IPS-15b (cell line): Measurements from ENCODE around the gene CCNY.
"Not testable (repeated sequence)": the region's sequence is repeated elsewhere in the genome, so short reads cannot be mapped to it uniquely, and the experiment has no call there.

Source experiments
- H3K27me3 ChIP-seq: one replicate; pipeline ENCODE4 v1.6.1; 2013; ENCODE audit warnings: low read length; ENCODE audit not compliant: control insufficient read depth, insufficient read depth
- H3K36me3 ChIP-seq: one replicate; pipeline ENCODE4 v1.6.1; 2013; ENCODE audit warnings: low read length; ENCODE audit not compliant: control insufficient read depth, insufficient read depth
- H3K4me1 ChIP-seq: one replicate; pipeline ENCODE4 v1.6.1; 2013; ENCODE audit warnings: mild to moderate bottlenecking, low read length; ENCODE audit not compliant: control insufficient read depth, insufficient read depth
- H3K4me3 ChIP-seq: one replicate; pipeline ENCODE4 v1.5.1; 2013; ENCODE audit warnings: low read depth, low read length
- H3K9ac ChIP-seq: one replicate; pipeline ENCODE4 v1.6.1; 2013; ENCODE audit warnings: low read depth, mild to moderate bottlenecking, low read length
- H3K9me3 ChIP-seq: one replicate; pipeline ENCODE4 v1.6.1; 2013; ENCODE audit warnings: mild to moderate bottlenecking, low read length; ENCODE audit not compliant: control insufficient read depth, insufficient read depth

Gene CCNY

DNA sequence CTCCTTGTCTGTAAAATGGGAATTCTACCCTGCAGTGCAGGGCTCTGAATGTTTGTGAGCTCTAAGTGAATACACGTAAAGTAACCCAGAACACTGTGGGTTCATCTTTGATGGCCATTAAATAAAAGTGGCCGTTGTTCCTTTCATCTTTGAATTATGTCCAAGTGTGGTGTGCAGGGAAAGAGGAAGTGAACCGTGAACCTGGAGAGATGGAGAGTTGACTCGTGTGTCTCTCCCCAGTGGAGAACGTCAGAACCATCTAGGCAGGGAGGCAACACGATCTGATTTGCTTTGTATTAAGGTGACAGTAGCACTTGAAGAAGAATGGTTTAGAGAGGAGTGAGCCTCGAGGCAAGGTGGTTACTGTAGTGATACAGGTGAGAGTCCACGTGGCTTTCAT is 175.3 kb downstream of the CCNY start:
- Histone ChIP-seq H3K4me3 (no peak overlapping the region), H3K27me3 (no peaks in the 10 kb centered on the region), H3K9ac (no peak overlapping the region), H3K4me1 (no peaks in the 10 kb centered on the region), H3K9me3 (no peaks in the 10 kb centered on the region), H3K36me3 (no peaks in the 10 kb centered on the region)

GRCh38 chr10:35516102-35516670 is 179.9 kb downstream of the CCNY start:
- Histone ChIP-seq H3K36me3 (no peaks in the 10 kb centered on the region), H3K4me1 (peaks cover 5% of the 10 kb centered on the region), H3K9me3 (no peaks in the 10 kb centered on the region), H3K27me3 (no peaks in the 10 kb centered on the region), H3K9ac (no peak overlapping the region), H3K4me3 (no peak overlapping the region)

- H3K9me3 ChIP-seq: no peaks in the 10 kb centered on the region
- no peaks in the 10 kb centered on the region for H3K36me3 ChIP-seq
- H3K9ac ChIP-seq: no peak overlapping the region
- no peaks in the 10 kb centered on the region for H3K27me3 ChIP-seq
- H3K4me1 ChIP-seq: peaks cover 5% of the 10 kb centered on the region
- H3K4me3 ChIP-seq: no peak overlapping the region
These were observed 181.3 kb downstream of the CCNY start for GRCh38 chr10:35517431-35518181.

- H3K4me3 ChIP-seq, H3K4me1 ChIP-seq, H3K27me3 ChIP-seq, H3K36me3 ChIP-seq, H3K9me3 ChIP-seq, H3K9ac ChIP-seq: not testable (repeated sequence)
These were observed 181.9 kb downstream of the CCNY start for GRCh38 chr10:35518187-35518586.

DNA sequence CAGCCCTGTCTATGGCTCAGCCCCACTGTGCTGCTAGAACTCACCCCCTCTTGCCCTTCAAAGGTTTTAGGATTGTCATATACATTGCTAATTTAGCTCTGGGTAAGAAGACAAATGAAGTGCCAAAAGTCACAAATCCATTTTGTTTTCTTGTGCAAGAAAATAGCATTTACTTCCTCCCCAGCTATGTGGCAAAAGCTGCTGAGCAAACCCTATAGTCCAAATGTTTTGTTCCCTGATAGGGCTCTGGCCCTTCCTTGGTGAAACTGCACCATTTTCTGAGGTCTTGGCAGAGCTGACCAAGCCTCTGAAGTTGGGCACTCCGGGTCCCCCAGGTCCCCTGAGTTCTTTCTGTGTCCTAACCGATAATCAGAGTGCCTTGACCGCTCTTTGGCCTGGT is 184.7 kb downstream of the CCNY start:
- no peaks in the 10 kb centered on the region for H3K36me3 ChIP-seq

GRCh38 chr10:35523670-35524225 is 187.4 kb downstream of the CCNY start:
- Histone ChIP-seq H3K9ac (no peak overlapping the region), H3K36me3 (no peaks in the 10 kb centered on the region), H3K4me3 (no peak overlapping the region), H3K27me3 (no peaks in the 10 kb centered on the region), H3K4me1 (peaks cover 7% of the 10 kb centered on the region), H3K9me3 (no peaks in the 10 kb centered on the region)

More for the DNA sequence above, 184.7 kb downstream of the CCNY start:
- Histone ChIP-seq H3K9ac (no peak overlapping the region), H3K27me3 (no peaks in the 10 kb centered on the region), H3K4me3 (no peak overlapping the region), H3K4me1 (peaks cover 7% of the 10 kb centered on the region), H3K9me3 (no peaks in the 10 kb centered on the region)

- H3K4me3 ChIP-seq: no peak overlapping the region
- H3K9ac ChIP-seq: no peak overlapping the region
- no peaks in the 10 kb centered on the region for H3K9me3 ChIP-seq
- H3K4me1 ChIP-seq: peaks cover 2% of the 10 kb centered on the region
- no peaks in the 10 kb centered on the region for H3K36me3 ChIP-seq
- H3K27me3 ChIP-seq: no peaks in the 10 kb centered on the region
These were observed 190.4 kb downstream of the CCNY start for GRCh38 chr10:35526746-35527145.

GRCh38 chr10:35532141-35532540 is 195.8 kb downstream of the CCNY start:
- Histone ChIP-seq H3K9me3 (no peaks in the 10 kb centered on the region), H3K36me3 (peaks cover 11% of the 10 kb centered on the region)

GRCh38 chr10:35533565-35533964 is 197.3 kb downstream of the CCNY start:
- Histone ChIP-seq H3K4me3 (no peak overlapping the region), H3K36me3 (peaks cover 11% of the 10 kb centered on the region), H3K27me3 (no peaks in the 10 kb centered on the region), H3K4me1 (peaks cover 2% of the 10 kb centered on the region), H3K9ac (no peak overlapping the region), H3K9me3 (no peaks in the 10 kb centered on the region)

More at GRCh38 chr10:35532141-35532540, 195.8 kb downstream of the CCNY start:
- no peaks in the 10 kb centered on the region for H3K4me1 ChIP-seq
- no peaks in the 10 kb centered on the region for H3K27me3 ChIP-seq
- H3K4me3 ChIP-seq: no peak overlapping the region
- H3K9ac ChIP-seq: no peak overlapping the region

GRCh38 chr10:35535136-35535535 is 198.8 kb downstream of the CCNY start:
- Histone ChIP-seq H3K4me3 (no peak overlapping the region), H3K9me3 (no peaks in the 10 kb centered on the region), H3K4me1 (peaks cover 2% of the 10 kb centered on the region), H3K9ac (no peak overlapping the region), H3K27me3 (no peaks in the 10 kb centered on the region), H3K36me3 (peaks cover 11% of the 10 kb centered on the region)

DNA sequence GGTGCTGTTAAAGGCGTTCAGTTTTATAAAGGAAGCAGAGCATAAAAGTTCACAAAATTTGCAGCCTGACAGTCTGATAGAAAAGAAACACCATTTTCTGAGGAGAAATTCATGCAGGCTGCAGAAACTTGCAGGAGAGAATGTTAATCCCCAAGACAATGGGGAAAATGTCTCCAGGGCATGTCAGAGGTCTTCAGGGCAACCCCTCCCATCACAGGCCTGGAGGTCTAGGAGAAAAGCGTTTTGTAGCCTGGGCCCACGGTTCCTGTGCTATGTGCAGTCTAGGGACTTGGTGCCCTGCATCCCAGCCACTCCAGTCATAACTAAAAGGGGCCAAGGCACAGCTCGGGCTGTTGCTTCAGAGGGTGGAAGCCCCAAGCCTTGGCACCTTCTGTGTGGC is 200.5 kb downstream of the CCNY start:
- H3K36me3 ChIP-seq: peaks cover 11% of the 10 kb centered on the region
- no peaks in the 10 kb centered on the region for H3K9me3 ChIP-seq
- no peak overlapping the region for H3K9ac ChIP-seq
- peaks cover 2% of the 10 kb centered on the region for H3K4me1 ChIP-seq
- H3K4me3 ChIP-seq: no peak overlapping the region
- no peaks in the 10 kb centered on the region for H3K27me3 ChIP-seq

GRCh38 chr10:35537925-35538324 is 201.6 kb downstream of the CCNY start:
- H3K4me3 ChIP-seq, H3K4me1 ChIP-seq, H3K9me3 ChIP-seq, H3K36me3 ChIP-seq, H3K27me3 ChIP-seq, H3K9ac ChIP-seq: not testable (repeated sequence)
